HCT116 (cell line): Measurements from ENCODE around the gene PRIMA1. TPM values are rescaled to one million over a fixed set of nuclear protein-coding genes. Genes with fewer than 3 reads are reported as not detected.

Source experiments
- ATAC-seq: fragments of 200-7000 bp; cut with Tn5 transposase; 2 replicates; pipeline ENCODE4 v1.9.1; 2020; ENCODE audit warnings: mild to moderate bottlenecking, moderate library complexity
- BruUV-seq: library from RNA; stranded (reverse); fragments of 400-500 nt; replicated peaks from 2 replicates; lab custom pipeline; 2021; lab: Mats Ljungman, UMichigan
- CTCF ChIA-PET: fragments of 300-600 bp; sonication (Branson Sonifier 250); formaldehyde crosslinking; loops from one replicate; lab custom pipeline; 2021; ENCODE audit warnings: antibody characterized with exemption; lab: Charles Lee
- POLR2A ChIA-PET: fragments of 300-600, 350-600 bp; sonication (Branson Sonifier 250); formaldehyde crosslinking; loops from one replicate; lab custom pipeline; 2021; ENCODE audit warnings: antibody characterized with exemption; lab: Charles Lee
- RAD21 ChIA-PET, 2 experiments: fragments of 300-600 bp; sonication (Branson Sonifier 250); formaldehyde crosslinking; loops; one replicate each; lab custom pipeline; 2023; ENCODE audit warnings: low total read pairs in 2 of 2; ENCODE audit not compliant: uncharacterized antibody in 2 of 2, unreplicated experiment in 2 of 2, low non-redundant PET in 1 of 2; lab: Charles Lee
- DNase-seq: peaks from one replicate; pipeline ENCODE4 v3.0.0-alpha.2; 2010; ENCODE audit warnings: low read depth, low spot score
- H2AFZ ChIP-seq: fragments of 200-600 bp; shearing (Covaris generic), sonication (generic); 2 replicates; pipeline ENCODE4 v1.6.1; 2017; ENCODE audit warnings: low read depth, mixed run types, mixed read lengths, antibody characterized with exemption, low read length; ENCODE audit not compliant: poor library complexity, severe bottlenecking
- H3K27ac ChIP-seq: 2 replicates; pipeline ENCODE4 v1.5.1; 2012; ENCODE audit warnings: low read depth, low read length
- H3K27me3 ChIP-seq: fragments of 200-600 bp; sonication (generic); 2 replicates; pipeline ENCODE4 v1.6.1; 2016; ENCODE audit warnings: mixed run types, low read length, mixed read lengths; ENCODE audit not compliant: insufficient read depth
- H3K36me3 ChIP-seq, 2 experiments: fragments of 200-500 bp in 1 of 2; fragments of 200-600 bp in 1 of 2; sonication (Bioruptor generic) in 1 of 2; sonication (generic) in 1 of 2; 2 replicates each; pipeline versions ENCODE4 v1.5.1 to v1.6.1; 2014 to 2016; ENCODE audit warnings: low read length in 2 of 2, inconsistent platforms in 1 of 2, mixed read lengths in 1 of 2, mixed run types in 1 of 2; ENCODE audit not compliant: insufficient read depth in 2 of 2, control insufficient read depth in 1 of 2
- H3K4me1 ChIP-seq, 2 experiments: fragments of 200-600 bp in 1 of 2; sonication (generic) in 1 of 2; 2 replicates each; pipeline versions ENCODE4 v1.5.1 to v1.6.1; 2012 to 2017; ENCODE audit warnings: low read length in 2 of 2, inconsistent platforms in 1 of 2, mild to moderate bottlenecking in 1 of 2, mixed read lengths in 1 of 2, mixed run types in 1 of 2, moderate library complexity in 1 of 2; ENCODE audit not compliant: insufficient read depth in 2 of 2, control insufficient read depth in 1 of 2
- H3K4me2 ChIP-seq: fragments of 200-600 bp; sonication (generic); 2 replicates; pipeline ENCODE4 v1.6.1; 2017; ENCODE audit warnings: mixed run types, low read length, mixed read lengths
- H3K4me3 ChIP-seq, 2 experiments: fragments of 200-600 bp in 1 of 2; sonication (generic) in 1 of 2; replicated peaks in 1 of 2; 2 replicates each; pipeline ENCODE4 v1.5.1; 2011 to 2016; ENCODE audit warnings: low read length in 2 of 2, control low read depth in 1 of 2, low read depth in 1 of 2, mild to moderate bottlenecking in 1 of 2, mixed read lengths in 1 of 2, mixed run types in 1 of 2
- H3K79me2 ChIP-seq: fragments of 200-600 bp; sonication (generic); 2 replicates; pipeline ENCODE4 v1.6.1; 2017; ENCODE audit warnings: mild to moderate bottlenecking, mixed run types, low read length, moderate library complexity, mixed read lengths; ENCODE audit not compliant: insufficient read depth
- H3K9ac ChIP-seq: fragments of 200-600 bp; sonication (generic); 2 replicates; pipeline ENCODE4 v1.6.1; 2016; ENCODE audit warnings: low read length, mixed read lengths
- H3K9me2 ChIP-seq: fragments of 200-600 bp; sonication (generic), shearing (Covaris generic); 2 replicates; pipeline ENCODE4 v1.6.1; 2017; ENCODE audit warnings: mixed run types, mild to moderate bottlenecking, moderate library complexity; ENCODE audit not compliant: insufficient read depth
- H3K9me3 ChIP-seq, 2 experiments: fragments of 200-500 bp in 1 of 2; fragments of 200-600 bp in 1 of 2; sonication (Bioruptor generic) in 1 of 2; sonication (generic) in 1 of 2; 2 replicates each; pipeline ENCODE4 v1.6.1; 2014 to 2017; ENCODE audit warnings: low read length in 2 of 2, mixed read lengths in 2 of 2, inconsistent platforms in 1 of 2, low read depth in 1 of 2, mild to moderate bottlenecking in 1 of 2, mixed run types in 1 of 2, moderate library complexity in 1 of 2; ENCODE audit not compliant: control insufficient read depth in 1 of 2, insufficient read depth in 1 of 2
- H4K20me1 ChIP-seq: fragments of 200-600 bp; sonication (generic), shearing (Covaris generic); 2 replicates; pipeline ENCODE4 v1.6.1; 2017; ENCODE audit warnings: mixed run types, mild to moderate bottlenecking, moderate library complexity; ENCODE audit not compliant: insufficient read depth
- ATF3 ChIP-seq: IDR thresholded peaks from 2 replicates; pipeline ENCODE4 v1.6.1; 2012
- CBX3 ChIP-seq: IDR thresholded peaks from 2 replicates; pipeline ENCODE4 v1.6.1; 2012; ENCODE audit warnings: low read depth
- CEBPB ChIP-seq: IDR thresholded peaks from 2 replicates; pipeline ENCODE4 v1.6.1; 2012; ENCODE audit warnings: low read depth
- EGR1 ChIP-seq: IDR thresholded peaks from 2 replicates; pipeline ENCODE4 v1.6.1; 2012; ENCODE audit warnings: low read depth
- ELF1 ChIP-seq: IDR thresholded peaks from 2 replicates; pipeline ENCODE4 v1.6.1; 2012; ENCODE audit warnings: low read depth, borderline replicate concordance
- EZH2 ChIP-seq: fragments of 200-600 bp; sonication (generic); IDR thresholded peaks from 2 replicates; pipeline ENCODE4 v1.6.1; 2017; ENCODE audit warnings: antibody characterized with exemption, mixed run types
- EZH2phosphoT487 ChIP-seq: fragments of 200-600 bp; IDR thresholded peaks from 2 replicates; pipeline ENCODE4 v1.6.1; 2018; ENCODE audit warnings: antibody characterized with exemption, borderline replicate concordance
- FOSL1 ChIP-seq: IDR thresholded peaks from 2 replicates; pipeline ENCODE4 v1.6.1; 2012; ENCODE audit warnings: low read depth
- POLR2AphosphoS5 ChIP-seq: IDR thresholded peaks from 2 replicates; pipeline ENCODE4 v1.6.1; 2011; ENCODE audit warnings: mild to moderate bottlenecking, low read depth, low read length, moderate library complexity
- RAD21 ChIP-seq: IDR thresholded peaks from 2 replicates; pipeline ENCODE4 v1.6.1; 2012; ENCODE audit warnings: low read depth, mild to moderate bottlenecking
- REST ChIP-seq: IDR thresholded peaks from 2 replicates; pipeline ENCODE4 v1.6.1; 2012; ENCODE audit warnings: low read depth
- SP1 ChIP-seq: IDR thresholded peaks from 2 replicates; pipeline ENCODE4 v1.6.1; 2012; ENCODE audit warnings: low read depth
- TCF7L2 ChIP-seq: IDR thresholded peaks from 2 replicates; pipeline ENCODE4 v1.7.0; 2011; ENCODE audit warnings: borderline replicate concordance, inconsistent platforms; ENCODE audit not compliant: insufficient read depth, insufficient read length; ENCODE audit errors: extremely low read depth
- ZFX ChIP-seq: fragments of 450-650 bp; IDR thresholded peaks from 2 replicates; pipeline ENCODE4 v1.6.1; 2017
- ZNF274 ChIP-seq: fragments of 200-500 bp; sonication (Bioruptor generic); IDR thresholded peaks from 2 replicates; pipeline ENCODE4 v1.6.1; 2014; ENCODE audit warnings: mild to moderate bottlenecking, low read depth, low read length, inconsistent platforms
- intact Hi-C: fragments of 100-400 bp; cut with micrococcal nuclease; formaldehyde crosslinking; loops from 2 replicates; pipeline ENCODE4 v1.10.0; 2022
- total RNA-seq: library from RNA; stranded (reverse); gene quantifications from one replicate; pipeline ENCODE4 v1.2.1, GENCODE V29; 2021; ENCODE audit not compliant: unreplicated experiment

Gene PRIMA1
- total RNA-seq, 1 experiment from 2014 or later: 1.5 TPM

GRCh38 chr14:93749076-93749420 is 39.2 kb downstream of the PRIMA1 start (continued):
- TF ChIP-seq REST: no peak
- no peak for TF ChIP-seq ZFX
- no peak for TF ChIP-seq CBX3
- no peak for TF ChIP-seq EGR1
- no peak for TF ChIP-seq ZNF274
- TF ChIP-seq EZH2phosphoT487: no peak

GRCh38 chr14:93748208-93749075 is 39.8 kb downstream of the PRIMA1 start:
- no peak for DNase-seq
- Histone ChIP-seq H3K36me3 (no peaks in the 10 kb centered on the region), H4K20me1 (no peaks in the 10 kb centered on the region), H2AFZ (no peak overlapping the region), H3K4me2 (no peak overlapping the region), H3K4me1 (no peaks in the 10 kb centered on the region), H3K79me2 (no peaks in the 10 kb centered on the region), H3K4me3 (no peak overlapping the region), H3K9ac (no peak overlapping the region), H3K27ac (no peak overlapping the region), H3K9me2 (no peaks in the 10 kb centered on the region), H3K27me3 (no peaks in the 10 kb centered on the region), H3K9me3 (no peaks in the 10 kb centered on the region)
- no TSS peak for BruUV-seq
- RAD21 ChIA-PET: no interaction called here
- CTCF ChIA-PET: no interaction called here
- intact Hi-C loops: no loop called here
- POLR2A ChIA-PET: no interaction called here
- no peak for ATAC-seq
- no peak for TF ChIP-seq EZH2phosphoT487
- no peak for TF ChIP-seq SP1
- TF ChIP-seq TCF7L2: no peak
- TF ChIP-seq POLR2AphosphoS5: no peak
- TF ChIP-seq ELF1: no peak
- TF ChIP-seq ZNF274: no peak
- TF ChIP-seq EGR1: no peak
- TF ChIP-seq ZFX: no peak
- TF ChIP-seq FOSL1: no peak
- no peak for TF ChIP-seq REST
- TF ChIP-seq ATF3: no peak
- TF ChIP-seq RAD21: no peak
- no peak for TF ChIP-seq CEBPB
- no peak for TF ChIP-seq CBX3
- TF ChIP-seq EZH2: no peak
